GM21360 (cell line): ENCODE results near the gene CCL1.

ENCODE experiments used
- ATAC-seq: cut with Tn5 transposase; IDR thresholded peaks from one replicate; pipeline ENCODE4 v1.9.1; 2021; ENCODE audit warnings: mild to moderate bottlenecking, moderate library complexity; ENCODE audit not compliant: unreplicated experiment

Gene CCL1, protein sequence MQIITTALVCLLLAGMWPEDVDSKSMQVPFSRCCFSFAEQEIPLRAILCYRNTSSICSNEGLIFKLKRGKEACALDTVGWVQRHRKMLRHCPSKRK

DNA sequence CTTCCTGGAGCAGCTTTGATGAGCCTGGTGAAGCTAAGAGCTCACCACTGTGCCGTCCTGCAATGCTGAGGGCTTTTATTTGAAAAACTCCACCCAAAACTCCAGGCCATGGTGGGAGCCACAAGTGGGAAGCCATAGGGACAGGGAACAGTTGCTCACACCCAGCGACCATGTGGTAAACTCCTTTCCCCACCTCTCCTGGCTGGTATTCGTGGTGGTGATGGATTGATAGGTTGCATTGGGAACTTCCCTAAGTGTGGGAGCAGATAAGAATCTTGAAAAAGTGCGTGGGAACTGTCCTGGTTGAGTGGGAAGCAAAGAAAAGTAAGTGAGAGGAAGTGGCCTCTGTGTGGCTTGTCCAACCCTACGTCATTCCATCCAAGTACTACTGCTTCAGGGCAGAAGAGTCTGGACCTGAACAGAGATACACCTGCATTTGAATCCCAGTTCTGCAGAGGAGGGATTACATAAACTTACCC lies at the start of gene CCL1:
Gene CCL1, minus strand, starts transcription at position 51 of the 479 bp plus-strand sequence. CDS start 72 bp downstream, outside the sequence.
- ATAC-seq, result no peak

DNA sequence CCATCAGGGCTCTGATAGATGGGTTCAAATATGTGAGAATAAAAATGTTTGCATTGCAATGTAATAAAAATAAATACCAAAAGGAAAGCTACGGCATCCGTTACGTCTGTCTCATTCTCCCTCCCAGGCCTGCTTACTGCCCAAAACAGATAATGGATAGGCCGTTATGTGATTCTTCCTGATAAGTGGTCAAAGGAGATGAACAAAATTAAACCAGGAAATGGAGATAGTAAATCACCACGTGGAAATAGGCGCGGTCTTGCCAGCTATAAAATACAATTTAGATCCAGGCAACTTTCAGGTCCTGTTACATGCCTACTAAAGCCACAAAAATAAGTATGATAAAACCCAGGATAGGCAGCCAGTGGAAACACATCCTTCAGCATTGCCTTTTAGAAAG lies 49.5 kb upstream of the CCL1 start:
- no peak for ATAC-seq

DNA sequence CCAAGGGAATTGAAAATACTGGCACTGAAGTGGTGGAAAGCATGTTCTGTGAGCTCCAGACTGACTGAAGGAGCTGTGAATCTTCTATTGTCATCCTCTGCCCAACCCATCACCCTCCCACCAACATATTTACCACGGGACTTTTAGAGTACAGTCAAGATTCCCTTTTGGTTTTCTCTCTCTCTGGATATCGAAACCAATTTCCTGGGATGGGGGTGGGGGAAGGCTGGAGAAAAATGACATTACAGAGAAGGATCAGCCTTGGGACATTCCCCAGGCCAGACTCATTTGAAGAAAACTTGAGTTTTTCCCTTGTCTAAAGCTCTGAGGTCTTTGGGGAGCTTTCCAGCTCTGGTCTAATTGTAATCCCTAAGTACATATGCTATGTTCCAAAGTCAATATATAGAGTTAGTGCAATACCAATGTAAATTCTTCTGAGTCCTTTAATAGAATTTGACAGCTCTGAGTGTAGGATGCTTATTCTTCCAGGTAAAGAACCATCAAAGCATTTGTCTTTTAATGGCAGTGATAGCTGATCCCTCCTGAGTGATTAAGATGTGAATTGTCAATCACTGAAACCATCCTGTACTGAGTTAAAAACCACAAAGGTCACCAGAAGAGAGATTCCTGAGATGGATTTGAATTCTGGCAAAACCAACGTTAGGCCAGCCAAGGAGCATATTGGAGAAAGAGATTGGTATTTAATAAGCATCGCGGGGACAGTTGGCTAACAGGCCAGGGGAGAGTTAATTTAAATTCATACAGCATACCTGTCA lies 48.8 kb upstream of the CCL1 start:
- no peak for ATAC-seq

DNA sequence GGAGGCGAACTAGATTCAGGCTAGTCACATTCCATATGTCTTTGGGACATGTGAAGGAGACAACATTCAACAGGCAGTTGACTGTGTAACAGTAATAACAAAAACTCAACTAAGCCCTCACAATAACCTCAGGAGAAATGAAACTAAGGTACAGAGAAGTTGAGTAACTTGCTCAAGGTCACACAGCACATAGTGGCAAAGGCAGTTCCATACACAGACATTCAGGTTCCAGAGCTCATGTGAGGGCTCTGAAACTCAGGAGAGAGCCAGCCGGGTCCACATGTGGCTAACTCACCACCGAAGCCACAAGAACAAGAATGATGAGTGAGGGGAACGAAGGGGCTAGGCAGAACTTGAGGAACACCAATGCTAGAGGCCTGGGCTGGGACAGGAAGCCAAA lies 46.3 kb upstream of the CCL1 start:
- ATAC-seq, result no peak

DNA sequence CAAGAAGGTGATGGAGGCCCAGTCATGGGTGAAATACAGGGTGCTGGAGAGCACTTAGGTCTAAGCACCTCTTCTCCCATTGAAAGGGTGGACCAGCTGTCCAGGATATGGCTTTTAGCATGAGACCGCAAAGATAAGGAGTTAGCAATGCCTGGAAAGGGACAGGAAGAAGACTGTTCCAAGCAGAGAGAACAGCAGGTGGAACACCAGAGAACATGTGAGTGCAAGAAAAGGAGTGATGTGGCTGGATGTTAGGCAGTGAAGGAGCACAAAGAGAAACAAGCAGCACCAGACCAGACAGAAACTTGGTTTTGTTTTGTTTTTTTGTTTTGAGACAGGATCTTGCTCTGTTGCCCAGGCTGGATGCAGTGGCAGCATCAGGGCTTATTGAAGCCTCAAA lies 45.4 kb upstream of the CCL1 start:
- no peak for ATAC-seq

DNA sequence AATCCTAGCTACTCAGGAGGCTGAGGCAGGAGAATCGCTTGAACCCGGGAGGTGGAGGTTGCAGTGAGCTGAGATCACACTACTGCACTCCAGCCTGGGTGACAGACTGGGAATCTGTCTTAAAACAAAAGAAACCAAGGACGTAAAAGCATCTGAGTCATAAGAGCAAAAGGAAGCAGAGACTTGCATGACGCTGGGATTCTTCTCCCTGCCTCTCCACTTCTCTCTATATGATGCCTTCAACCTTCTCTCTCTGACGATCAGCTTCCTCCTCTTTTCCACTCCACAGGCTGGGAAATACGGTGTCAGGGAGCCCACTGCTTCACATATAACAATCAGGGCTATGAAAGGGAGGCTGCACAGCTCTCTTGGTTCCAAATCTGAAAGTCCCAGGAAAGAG lies 43.2 kb upstream of the CCL1 start:
- no peak for ATAC-seq

DNA sequence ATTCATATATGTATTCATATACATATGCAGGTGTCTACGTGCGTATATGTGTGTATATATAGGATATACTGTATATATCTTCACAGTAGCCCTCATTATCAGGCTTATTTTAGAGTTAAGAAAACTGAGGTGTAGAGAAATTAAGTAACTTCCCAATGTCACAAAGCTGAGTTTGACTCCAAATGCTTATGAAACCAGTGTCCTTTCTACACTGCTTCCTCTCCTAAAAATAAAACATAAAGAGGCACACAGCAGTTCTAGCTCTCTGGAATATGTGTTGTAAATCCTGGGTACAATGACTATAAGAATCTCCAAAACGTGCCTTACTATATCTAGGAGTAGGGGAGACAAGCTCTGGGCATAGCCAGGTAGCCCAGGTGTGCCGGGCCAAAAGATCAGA lies 40.0 kb upstream of the CCL1 start:
- ATAC-seq, result no peak

DNA sequence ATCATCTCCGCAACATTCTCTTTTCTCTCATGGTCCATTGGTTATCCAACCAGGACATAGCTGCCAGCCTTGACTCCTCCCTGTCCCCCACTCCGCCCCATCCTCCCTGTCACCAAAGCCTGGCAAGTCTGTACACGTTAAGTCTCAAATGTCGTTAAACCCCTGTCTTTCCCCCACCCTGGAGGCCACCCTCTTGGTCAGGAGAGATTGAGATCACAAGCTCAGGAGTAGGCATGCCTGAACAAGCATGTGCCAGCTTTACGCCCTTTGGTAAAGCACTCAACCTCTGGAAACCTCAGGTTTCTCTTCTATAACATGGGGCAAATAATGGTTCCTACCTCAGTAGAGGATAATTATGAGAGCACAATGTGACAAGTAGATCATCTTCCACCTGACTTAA lies 38.1 kb upstream of the CCL1 start:
- ATAC-seq, result no peak

DNA sequence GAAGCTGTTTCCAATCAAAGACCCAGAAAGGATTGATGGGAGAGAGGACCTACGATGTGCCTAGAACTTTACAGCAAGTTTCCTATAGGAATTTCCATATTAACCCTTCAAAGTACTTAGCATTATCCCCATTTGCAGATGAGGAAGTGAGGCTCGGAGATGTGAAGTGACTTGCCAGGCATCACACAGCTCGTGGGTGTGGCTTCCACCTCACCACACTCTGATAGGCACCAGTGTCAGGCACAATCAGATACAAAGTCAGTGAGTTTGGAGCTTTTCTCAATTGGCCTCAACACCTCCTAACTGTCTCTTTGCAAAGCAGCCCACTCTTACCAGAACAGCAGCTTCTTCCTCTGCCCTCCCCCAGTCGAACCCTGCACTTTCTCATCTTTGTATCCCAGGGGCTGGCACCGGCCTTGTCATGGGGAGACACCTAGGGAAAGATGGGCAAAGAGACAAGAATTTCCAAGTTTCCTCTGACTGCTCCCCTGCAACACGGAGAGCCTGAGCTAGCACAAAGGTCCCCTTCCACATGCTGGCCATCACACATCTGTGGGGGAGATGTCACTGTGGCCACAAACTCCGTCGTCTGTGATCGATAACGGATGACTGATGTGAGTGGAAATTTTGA lies 37.4 kb upstream of the CCL1 start:
- ATAC-seq, result no peak

DNA sequence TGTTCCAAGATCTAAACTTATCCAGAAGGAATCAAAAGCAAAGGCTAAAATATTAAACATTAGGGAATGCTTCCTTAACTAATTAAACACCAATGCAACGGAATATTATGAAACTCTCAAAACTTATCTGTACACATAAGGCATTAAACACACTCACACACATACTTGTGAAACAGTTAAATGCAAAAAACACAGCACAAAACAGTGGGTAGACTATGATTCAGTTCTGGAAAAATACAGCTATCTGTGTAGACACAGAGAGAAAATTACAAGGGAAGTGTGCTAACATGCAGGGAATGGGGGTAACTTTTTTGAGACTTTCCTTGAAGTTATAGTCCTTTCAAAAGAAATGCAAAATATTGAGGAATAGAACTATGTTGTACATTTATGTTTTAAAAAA lies 36.7 kb upstream of the CCL1 start:
- ATAC-seq, result no peak

DNA sequence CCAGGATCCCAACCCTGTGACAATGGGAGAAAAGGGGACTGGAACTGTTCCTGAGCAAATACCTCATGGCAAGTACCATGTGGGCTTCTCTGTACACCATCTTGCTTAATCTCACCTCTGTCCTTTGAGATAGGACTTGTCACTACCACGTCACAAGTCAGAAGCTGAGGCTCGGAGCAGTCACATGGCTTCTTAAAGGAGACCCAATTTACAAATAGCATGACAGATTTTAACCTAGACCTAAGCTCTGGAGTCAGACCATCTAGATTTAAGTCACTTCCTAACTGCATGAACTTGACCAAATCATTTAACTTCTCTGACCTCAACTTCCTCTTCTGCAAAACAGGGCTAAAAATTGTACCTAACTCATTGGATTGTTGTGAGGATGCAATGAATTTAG lies 36.0 kb upstream of the CCL1 start:
- ATAC-seq, result no peak

DNA sequence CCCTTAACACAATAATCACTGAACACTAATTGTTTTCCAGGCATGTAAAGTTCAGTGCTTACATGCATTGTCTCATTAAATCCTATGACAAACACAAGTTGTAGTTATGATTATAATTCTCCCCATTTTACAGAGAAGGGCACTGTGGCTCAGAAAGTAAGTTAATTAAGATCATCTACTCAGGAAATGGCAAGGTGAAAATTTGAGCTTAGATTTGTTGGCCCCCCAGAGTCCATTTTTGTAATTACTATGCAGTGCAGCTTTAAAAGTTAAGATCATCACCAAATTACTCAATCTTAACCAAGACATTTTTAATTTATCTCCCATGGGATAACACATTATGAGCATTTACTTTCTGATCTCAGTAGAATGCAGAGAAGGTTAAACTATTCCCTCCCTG lies 34.2 kb upstream of the CCL1 start:
- no peak for ATAC-seq

DNA sequence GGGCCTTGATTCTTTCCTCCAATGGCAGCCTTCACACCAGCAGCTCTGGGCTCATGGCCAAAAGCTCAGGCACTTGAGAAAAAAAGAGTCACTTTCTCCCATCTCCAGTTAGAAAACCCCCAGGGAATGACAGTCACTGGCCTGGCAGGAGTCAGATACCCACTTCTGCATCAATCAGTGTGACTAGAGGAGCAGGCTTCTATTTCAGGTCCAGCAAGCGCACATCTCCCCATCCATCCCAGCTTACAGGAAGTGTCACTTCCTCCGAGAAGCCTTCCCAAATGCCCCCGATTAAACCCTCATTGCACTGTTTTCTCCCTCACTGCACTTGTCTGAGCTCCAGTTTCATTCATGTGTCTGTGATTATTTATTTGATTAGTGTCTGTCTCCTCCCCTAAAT lies 30.4 kb upstream of the CCL1 start:
- no peak for ATAC-seq

DNA sequence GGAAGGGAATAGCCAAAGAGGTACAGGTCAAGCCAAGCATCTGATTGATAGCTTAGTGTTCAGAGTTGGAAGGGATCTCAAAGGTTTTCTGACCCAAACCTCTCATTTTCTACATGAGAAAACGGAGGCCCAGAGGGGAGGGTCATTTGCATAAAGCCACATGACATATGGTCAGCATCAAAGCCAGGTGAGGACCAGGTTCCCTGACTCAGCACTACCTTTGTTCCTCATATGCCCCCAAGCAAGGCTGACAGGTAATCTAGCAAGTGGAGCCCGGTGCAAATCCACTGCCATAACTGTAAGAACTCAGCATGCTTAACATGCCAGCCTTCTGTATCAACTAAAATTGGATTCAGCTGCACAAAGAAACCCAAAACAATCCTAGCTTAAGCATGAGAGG lies 28.2 kb upstream of the CCL1 start:
- no peak for ATAC-seq

DNA sequence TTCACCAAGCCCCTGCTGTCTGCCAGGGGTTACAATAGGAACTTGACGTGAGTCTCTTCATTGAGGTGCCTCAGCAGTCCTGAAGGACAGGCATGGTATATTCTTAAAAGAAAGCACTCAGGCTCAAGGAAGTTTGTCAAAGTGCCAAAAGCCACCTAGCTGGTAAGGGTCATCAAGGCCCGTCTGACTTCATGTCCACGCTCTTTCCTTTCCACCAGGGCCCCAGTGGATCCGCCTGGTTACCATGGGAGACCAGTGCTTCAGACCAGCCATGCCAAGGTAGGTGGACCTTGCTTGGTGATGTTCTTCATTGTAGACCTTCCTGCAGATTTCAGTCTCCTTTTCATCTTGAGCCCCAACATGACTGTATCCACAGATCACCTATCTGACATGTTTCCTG lies 27.6 kb upstream of the CCL1 start:
- ATAC-seq, result no peak

DNA sequence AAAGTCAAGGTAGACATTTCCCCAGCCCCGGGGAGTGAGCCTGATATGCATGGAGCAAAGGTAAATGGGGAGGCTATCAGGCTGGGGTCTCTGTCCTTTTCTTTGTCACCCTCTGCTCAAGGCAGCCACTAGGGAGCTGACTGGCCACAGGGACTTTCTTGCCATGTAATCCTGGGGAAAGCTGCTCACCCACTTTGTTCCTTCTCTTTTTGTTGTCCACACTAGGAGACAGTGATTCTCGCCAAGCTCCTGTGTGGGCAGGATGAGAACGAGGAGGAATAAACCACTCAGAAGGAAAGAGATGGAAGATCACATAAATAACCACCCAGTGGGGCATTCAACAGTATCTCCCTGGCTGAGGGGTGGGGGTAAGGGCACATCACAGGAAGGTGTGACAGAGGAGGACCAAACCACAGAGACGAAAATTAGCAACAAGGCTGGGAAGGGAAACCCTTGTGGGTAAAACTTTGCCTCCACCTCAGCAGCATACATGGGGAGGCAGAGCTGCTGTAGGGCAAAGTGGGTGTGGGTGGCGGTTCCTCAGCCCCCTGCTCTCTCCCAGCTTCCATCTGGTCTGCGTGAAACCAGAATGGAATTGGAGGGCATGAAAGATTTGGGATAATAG lies 26.2 kb upstream of the CCL1 start:
- no peak for ATAC-seq

DNA sequence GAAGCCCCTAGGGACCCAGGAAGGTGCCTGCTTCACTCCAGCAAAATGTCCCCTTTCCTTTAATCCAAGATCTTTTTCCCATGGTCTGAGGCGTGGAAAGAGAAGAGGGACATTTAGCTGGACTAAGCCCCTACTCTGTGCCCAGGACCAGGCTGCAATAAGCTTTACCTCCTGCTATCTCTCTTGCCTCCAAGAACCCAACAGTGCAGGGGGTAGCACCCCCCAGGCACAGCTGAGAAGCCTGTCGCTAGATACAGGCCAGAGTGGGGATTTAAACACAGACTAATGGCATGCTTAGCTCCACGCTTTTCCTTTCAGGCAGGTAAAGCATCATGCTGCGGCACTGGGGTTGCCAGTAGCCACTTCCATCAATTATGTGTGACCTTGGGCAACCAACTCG lies 24.5 kb upstream of the CCL1 start:
- no peak for ATAC-seq

DNA sequence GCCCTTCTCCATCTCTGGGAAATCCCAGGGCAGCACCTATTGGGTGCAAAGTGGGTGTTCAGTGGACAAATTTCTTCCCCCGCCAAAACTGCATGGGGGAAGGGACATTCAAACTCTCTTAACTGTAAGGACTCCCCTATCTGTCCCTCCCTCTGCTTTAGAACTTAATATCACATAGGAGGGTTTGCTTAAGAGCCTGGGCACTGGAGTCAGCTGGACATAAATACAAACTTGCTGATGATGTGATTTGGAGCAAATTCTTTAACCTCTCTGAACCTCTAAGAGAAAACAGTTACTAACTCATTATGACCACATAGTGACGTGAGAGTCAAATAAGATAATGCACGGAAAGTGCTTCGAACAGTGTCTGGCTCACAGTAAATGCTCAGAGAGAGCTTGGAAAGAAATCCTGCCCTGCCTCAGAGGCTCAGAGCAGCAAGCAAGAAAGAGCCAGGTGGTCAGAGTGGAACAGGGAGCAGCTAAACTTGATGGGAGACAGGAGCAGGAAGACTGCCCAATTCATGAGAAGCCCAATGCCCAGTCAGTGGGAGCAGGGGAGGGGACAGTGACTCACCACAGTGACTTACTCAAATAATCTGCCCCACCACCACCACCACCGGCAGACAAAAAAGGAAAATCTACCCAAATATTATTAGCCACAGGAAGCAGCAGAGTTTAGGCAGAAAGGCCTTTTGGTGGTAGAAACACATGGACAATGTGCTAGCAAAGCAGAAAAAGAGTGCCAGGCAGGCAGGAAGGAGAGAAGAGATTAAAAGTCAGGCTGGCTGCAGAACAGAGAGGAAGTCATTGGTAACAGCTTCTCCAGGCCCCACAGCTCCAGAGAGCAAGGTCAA lies 23.9 kb upstream of the CCL1 start:
- no peak for ATAC-seq

DNA sequence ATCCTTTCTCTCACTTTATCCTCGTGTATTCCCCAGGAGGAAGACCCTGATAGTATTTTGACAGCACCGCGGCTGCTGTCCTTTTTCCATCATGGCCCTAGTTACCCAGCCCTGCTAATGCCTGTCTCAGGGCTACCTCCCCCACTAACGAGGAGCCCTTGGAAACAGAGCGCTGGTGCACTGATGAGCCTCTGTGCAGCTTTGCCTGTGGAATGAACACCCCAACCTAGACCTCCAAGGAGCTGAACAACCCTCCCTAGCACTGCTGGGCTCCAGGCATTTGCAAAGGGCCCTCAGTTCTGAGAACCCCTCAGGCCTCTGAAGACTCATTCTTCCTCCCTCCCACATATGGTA lies 23.3 kb upstream of the CCL1 start:
- ATAC-seq, result no peak

DNA sequence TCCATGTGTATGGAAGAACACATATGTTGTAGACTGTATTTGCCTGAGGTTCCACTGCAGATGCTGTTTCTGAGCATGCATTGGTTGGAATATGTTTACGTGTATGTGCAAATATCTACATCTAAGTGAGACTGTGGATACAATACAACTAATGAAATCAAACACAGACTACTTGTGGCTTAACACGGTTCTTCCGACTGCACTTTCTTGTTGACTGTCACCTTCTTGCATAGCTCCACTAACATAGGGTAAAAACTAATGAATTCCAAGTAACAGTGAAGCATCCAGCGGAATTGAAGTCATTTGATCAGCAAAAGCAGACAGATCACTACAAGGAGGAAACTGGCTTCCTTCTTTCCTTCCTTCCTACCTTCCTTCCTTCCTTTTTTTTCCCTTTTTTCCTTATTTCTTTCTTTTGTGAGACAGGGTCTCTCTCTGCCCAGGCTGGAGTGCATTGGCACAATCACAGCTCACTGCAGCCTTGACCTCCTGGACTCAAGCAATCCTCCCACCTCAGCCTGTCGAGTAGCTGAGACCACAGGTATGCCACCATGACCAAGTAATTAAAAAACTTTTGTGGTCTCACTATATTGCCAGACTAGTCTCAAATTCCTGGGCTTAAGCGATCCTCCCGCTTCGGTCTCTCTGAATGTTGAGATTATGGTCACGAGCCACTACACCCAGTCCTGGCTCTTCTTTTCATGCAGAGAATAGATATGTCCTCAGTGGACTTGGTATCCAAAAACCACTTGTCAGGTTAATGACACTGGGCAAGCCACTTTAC lies 22.0 kb upstream of the CCL1 start:
- ATAC-seq, result no peak
